Measurements from ENCODE around the gene PNKP. TPM values are rescaled to one million over a fixed set of nuclear protein-coding genes. Genes with fewer than 3 reads are reported as not detected.

The PNKP gene
- total and polyA plus RNA-seq, 2 of the 8 experiments (the other 6 are each of a cell fraction or from before 2014, with no cell fraction given), result 45.8 to 105 TPM

- H3K9ac ChIP-seq (replicated peaks in 1 of 4; ENCODE audit: extremely low read depth in 1 of 4, low read depth in 3 of 4, low read length in 3 of 4), result peak overlapping the region in 1 of 4 experiments; percentile 48; a peak in 3 of 7 replicates
- no peak overlapping the region for H2AFZ ChIP-seq (ENCODE audit: low read length)
- TF ChIP-seq POU5F1 (IDR thresholded peaks at IDR 0.05; ENCODE audit: low read depth, low read length) (no peak), CBX8 (IDR thresholded peaks at IDR 0.05; ENCODE audit: borderline replicate concordance, low read depth, low read length) (no peak), PHF8 (conservative IDR thresholded peaks at IDR 0.05; ENCODE audit: low read depth, low read length) (no peak), KDM5A (IDR thresholded peaks at IDR 0.05; ENCODE audit: low read length) (no peak), TCF12 (IDR thresholded peaks at IDR 0.05; ENCODE audit: low read depth, low read length) (peak; percentile 85; the same call in 1 of the 2 replicates), SAP30 (IDR thresholded peaks at IDR 0.05; ENCODE audit: insufficient read depth, insufficient replicate concordance, low read length) (no peak), GABPA (IDR thresholded peaks at IDR 0.05; ENCODE audit: borderline replicate concordance, insufficient read depth, low read length) (peak; percentile 73; the same call in 1 of the 2 replicates), POLR2AphosphoS5 (IDR thresholded peaks at IDR 0.05; ENCODE audit: low read depth, low read length) (peak; percentile 58), YY1 (IDR thresholded peaks at IDR 0.05; ENCODE audit: low read depth, low read length) (no peak; the same call in 1 of the 2 replicates), TAF7 (optimal IDR thresholded peaks at IDR 0.05; ENCODE audit: borderline replicate concordance, low read depth, low read length) (peak; percentile 90), ASH2L (IDR thresholded peaks at IDR 0.05; ENCODE audit: low read length) (peak; percentile 64), SP2 (IDR thresholded peaks at IDR 0.05; ENCODE audit: low read length) (no peak)
Measured at GRCh38 chr19:49889687-49890348, 22.4 kb upstream of the PNKP start.

More at GRCh38 chr19:49889687-49890348, 22.4 kb upstream of the PNKP start:
- peak overlapping the region; percentile 95; the same call in 1 of the 2 replicates for H2BK15ac ChIP-seq (ENCODE audit: low read length)
- CTCF ChIA-PET (ENCODE audit: partially characterized antibody), result interaction anchor here (1.0 to 1.6 kb wide), 11 partner anchors 10 to 39 kb away, joined by 3 to 9 read pairs (median 4); partner anchors contain the start of genes AKT1S1 and PTOV1
- peak overlapping the region; percentile 93; the same call in 1 of the 2 replicates for H4K8ac ChIP-seq (ENCODE audit: extremely low read depth, insufficient read depth, low read length)
- H3K4me2 ChIP-seq (ENCODE audit: insufficient read depth in 1 of 2, low read depth in 2 of 2, low read length in 2 of 2), result peak overlapping the region; percentile 65 to 95
- WGBS, 2 experiments (ENCODE audit: extremely low coverage in 1 of 2, insufficient coverage in 1 of 2, insufficient read length in 1 of 2, insufficient replicate concordance in 2 of 2, low coverage in 1 of 2, low lambda C conversion rate in 2 of 2, missing lambda C conversion rate in 1 of 2), result 41% methylated on average over 70 of the region's 71 CpGs; no CpG with 5 or more reads in 1 of the 2 experiments
- H4K91ac ChIP-seq (replicated peaks; ENCODE audit: insufficient read length, low read length), result peak overlapping the region; percentile 95
- FAIRE-seq, result no peak
- peaks cover 0 to 10% of the 10 kb centered on the region in 2 experiments; a peak in 3 of 4 replicates for H3K9me3 ChIP-seq (ENCODE audit: insufficient read depth in 2 of 2, low read depth in 1 of 2, low read length in 1 of 2)
- no peak overlapping the region for H2BK20ac ChIP-seq (ENCODE audit: low read length)
- H3K23ac ChIP-seq (ENCODE audit: insufficient read length), result no peak overlapping the region
- H3K23me2 ChIP-seq (ENCODE audit: low read depth, low read length), result peaks cover 2% of the 10 kb centered on the region; the same call in 1 of the 2 replicates
- peaks cover 0 to 11% (median 6%) of the 10 kb centered on the region in 4 experiments; a peak in 4 of 7 replicates for H3K27me3 ChIP-seq (replicated peaks in 1 of 4; ENCODE audit: control insufficient read depth in 3 of 4, extremely low read depth in 1 of 4, insufficient read depth in 3 of 4, low read length in 3 of 4)
- peak overlapping the region; percentile 35 to 61 (median 42); a peak in 7 of 8 replicates for H3K4me3 ChIP-seq (ENCODE audit: extremely low read depth in 1 of 4, insufficient read depth in 2 of 4, low read depth in 3 of 4, low read length in 4 of 4)
- peak overlapping the region; percentile 48 for H4K5ac ChIP-seq (ENCODE audit: insufficient read length, low read depth, low read length)
- peaks cover 0 to 10% (median 8%) of the 10 kb centered on the region in 4 experiments; a peak in 5 of 7 replicates for H3K4me1 ChIP-seq (replicated peaks in 1 of 4; ENCODE audit: control insufficient read depth in 3 of 4, insufficient read depth in 4 of 4, low read length in 3 of 4)
- H3K79me1 ChIP-seq (ENCODE audit: low read depth, low read length), result no peaks in the 10 kb centered on the region
- H4K20me1 ChIP-seq (replicated peaks in 1 of 2; ENCODE audit: control insufficient read depth in 1 of 2, insufficient read depth in 2 of 2, low read length in 2 of 2), result peaks cover 0 to 5% of the 10 kb centered on the region in 2 experiments
- peak; percentile 88 to 94 for DNase-seq (ENCODE audit: low read depth in 1 of 2, low spot score in 2 of 2)
- H2BK12ac ChIP-seq (ENCODE audit: low read depth, low read length), result no peak overlapping the region
- H3K4ac ChIP-seq (replicated peaks; ENCODE audit: insufficient read length, low read depth, low read length), result peak overlapping the region; percentile 69
- no peak overlapping the region for H2AK5ac ChIP-seq (ENCODE audit: low read depth, low read length)
- POLR2A ChIA-PET (ENCODE audit: partially characterized antibody), result interaction anchor here (0.8 to 9.5 kb wide), 18 partner anchors 8 to 214 kb away, joined by 3 to 82 read pairs (median 6); partner anchors contain the start of genes AKT1S1, ATF5, NUP62 and TBC1D17
- H3K18ac ChIP-seq (ENCODE audit: extremely low read depth, low read length), result peak overlapping the region; percentile 90
- no peak overlapping the region for H3K27ac ChIP-seq (ENCODE audit: low read depth, low read length)
- no peak overlapping the region for H3K56ac ChIP-seq (replicated peaks; ENCODE audit: insufficient read length, low read depth, low read length)
- H3K14ac ChIP-seq (ENCODE audit: insufficient read length), result no peak overlapping the region
- H2BK5ac ChIP-seq (ENCODE audit: low read depth, low read length), result peak overlapping the region; percentile 75; the same call in 1 of the 2 replicates
- peaks cover 0 to 12% (median 1%) of the 10 kb centered on the region in 4 experiments; a peak in 5 of 8 replicates for H3K36me3 ChIP-seq (ENCODE audit: control insufficient read depth in 2 of 4, insufficient read depth in 4 of 4, low read length in 3 of 4)
- no peaks in the 10 kb centered on the region for H3K79me2 ChIP-seq (ENCODE audit: control insufficient read depth in 1 of 2, insufficient read depth in 2 of 2, low read length in 2 of 2)
- H2BK120ac ChIP-seq (replicated peaks; ENCODE audit: low read depth, low read length), result no peak overlapping the region

All from H1 (cell line).